ENCODE results near the gene DFFB. TPM values are rescaled to one million over a fixed set of nuclear protein-coding genes. Genes with fewer than 3 reads are reported as not detected.
A peak's percentile ranks its signal among the peaks of the same experiment; 100 is the strongest.

DFFB gene
- total RNA-seq, 4 donors from 2014 or later = 7.4 to 18.3 (median 15.7) TPM; not detected in 1

DNA sequence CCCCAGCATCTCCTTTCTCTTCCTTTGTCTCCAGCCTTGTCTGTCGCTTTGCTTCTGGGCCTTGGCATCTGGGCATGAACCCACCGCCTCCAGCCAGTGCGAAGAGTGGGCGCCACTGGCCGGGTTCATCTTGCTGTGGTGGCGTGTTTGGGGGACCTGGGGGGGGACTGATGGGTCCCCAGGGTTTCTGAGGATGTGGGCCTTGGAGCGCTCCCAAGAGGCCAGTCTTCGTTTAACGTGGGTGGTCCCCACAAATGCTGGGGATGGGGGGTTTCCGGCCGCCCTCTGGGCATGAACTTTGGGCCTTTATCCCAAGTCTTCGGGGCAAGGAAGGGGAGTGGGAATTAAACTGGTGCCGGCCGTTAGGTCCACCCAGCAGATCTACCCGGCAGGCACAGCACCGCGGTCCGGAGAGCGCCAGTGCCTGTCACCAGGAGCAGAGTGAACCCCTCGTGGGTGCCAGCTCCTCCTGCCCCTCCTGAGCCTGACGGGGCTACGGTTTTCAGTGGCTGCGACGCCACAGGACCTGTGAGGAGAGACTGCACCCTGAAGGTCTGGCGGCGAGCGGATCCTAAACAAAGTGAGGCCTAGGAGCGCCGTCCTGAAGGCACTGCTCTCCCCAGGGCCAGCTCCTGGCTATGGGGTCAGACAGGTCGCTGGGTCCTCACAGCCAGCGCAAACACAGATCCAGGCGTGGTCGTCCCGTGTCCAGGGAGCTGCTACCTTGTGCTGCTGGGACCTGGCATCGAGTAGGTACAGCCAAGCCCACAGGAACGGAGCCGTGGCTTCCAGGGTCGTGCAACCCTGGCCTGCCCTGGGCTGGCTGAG, 54.9 kb downstream of the DFFB start:
- Histone ChIP-seq H3K4me1 (peaks cover 0 to 2% (median 0%) of the 10 kb centered on the region in 4 donors), H3K27me3 (no peaks in the 10 kb centered on the region), H3K36me3 (no peaks in the 10 kb centered on the region), H3K4me3 (no peak overlapping the region), H3K27ac (no peak overlapping the region), H3K9me3 (no peaks in the 10 kb centered on the region)
- no peak for TF ChIP-seq POLR2AphosphoS5 (IDR thresholded peaks at IDR 0.05)
- no peak for TF ChIP-seq POLR2A (IDR thresholded peaks at IDR 0.05)
- no peak for TF ChIP-seq EP300 (IDR thresholded peaks at IDR 0.05; ENCODE audit: low read depth)
- TF ChIP-seq, protein P1, sequence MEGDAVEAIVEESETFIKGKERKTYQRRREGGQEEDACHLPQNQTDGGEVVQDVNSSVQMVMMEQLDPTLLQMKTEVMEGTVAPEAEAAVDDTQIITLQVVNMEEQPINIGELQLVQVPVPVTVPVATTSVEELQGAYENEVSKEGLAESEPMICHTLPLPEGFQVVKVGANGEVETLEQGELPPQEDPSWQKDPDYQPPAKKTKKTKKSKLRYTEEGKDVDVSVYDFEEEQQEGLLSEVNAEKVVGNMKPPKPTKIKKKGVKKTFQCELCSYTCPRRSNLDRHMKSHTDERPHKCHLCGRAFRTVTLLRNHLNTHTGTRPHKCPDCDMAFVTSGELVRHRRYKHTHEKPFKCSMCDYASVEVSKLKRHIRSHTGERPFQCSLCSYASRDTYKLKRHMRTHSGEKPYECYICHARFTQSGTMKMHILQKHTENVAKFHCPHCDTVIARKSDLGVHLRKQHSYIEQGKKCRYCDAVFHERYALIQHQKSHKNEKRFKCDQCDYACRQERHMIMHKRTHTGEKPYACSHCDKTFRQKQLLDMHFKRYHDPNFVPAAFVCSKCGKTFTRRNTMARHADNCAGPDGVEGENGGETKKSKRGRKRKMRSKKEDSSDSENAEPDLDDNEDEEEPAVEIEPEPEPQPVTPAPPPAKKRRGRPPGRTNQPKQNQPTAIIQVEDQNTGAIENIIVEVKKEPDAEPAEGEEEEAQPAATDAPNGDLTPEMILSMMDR (IDR thresholded peaks at IDR 0.05) = no peak
- in situ Hi-C loops (cut with MboI; ENCODE audit: low pct_ligation_motif_present in 1 of 4, low pct_unique_long_range_greater_than_20kb in 1 of 4, low sequenced_read_pairs in 3 of 4) (no loop called here), intact Hi-C loops (cut with DNase I; ENCODE audit: low total_unique reads) (no loop called here)
- DNase-seq = peak; percentile 6
- 91% methylated on average over 24 of the region's 38 CpGs; no CpG with 5 or more reads in 1 of the 2 donors for WGBS, 2 donors (ENCODE audit: low coverage in 1 of 2)

DNA sequence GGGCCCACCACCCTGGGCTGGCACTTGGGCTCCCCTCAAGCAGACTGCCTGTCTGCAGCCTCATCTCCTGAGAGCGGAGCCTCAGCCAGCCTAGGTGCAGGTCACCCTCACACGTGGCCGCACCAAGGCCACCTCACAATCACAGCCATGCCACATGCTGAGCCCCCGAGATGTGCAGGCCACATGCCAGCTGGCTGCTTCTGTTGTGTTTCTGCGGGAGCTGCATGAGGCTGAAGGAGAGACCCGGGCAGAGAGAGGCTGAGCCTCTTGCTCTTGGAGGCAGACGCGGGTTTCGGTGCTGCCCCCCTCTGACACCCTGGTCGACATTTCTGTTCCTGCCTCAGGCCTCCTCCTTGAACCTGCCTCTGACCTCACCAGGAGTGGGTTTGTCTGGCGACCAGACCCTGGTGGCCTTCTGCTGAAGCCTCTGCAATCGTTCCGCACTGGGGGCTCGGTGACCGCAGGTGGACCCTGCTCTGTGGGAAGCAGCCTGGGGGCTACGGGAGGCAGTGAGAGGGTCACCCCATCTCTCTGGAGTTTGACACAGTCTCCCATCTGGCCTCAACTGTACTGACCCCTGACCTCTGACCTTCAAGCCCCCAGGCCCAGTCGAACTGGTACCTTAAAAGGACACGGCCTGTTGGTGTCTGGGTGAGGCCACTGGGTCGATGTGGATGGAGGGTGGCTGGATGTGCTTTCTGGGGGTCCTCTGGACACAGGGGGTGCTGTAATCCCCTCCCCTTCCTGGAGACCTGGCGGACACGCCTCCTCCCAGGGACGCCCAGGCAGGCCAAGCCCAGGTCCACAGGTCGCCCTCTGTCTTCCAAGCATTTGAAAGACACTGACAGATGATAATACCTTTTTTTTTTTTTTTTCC, 55.8 kb downstream of the DFFB start:
- TF ChIP-seq POLR2A (IDR thresholded peaks at IDR 0.05) (no peak), EP300 (IDR thresholded peaks at IDR 0.05; ENCODE audit: low read depth) (no peak), POLR2AphosphoS5 (IDR thresholded peaks at IDR 0.05) (no peak)
- TF ChIP-seq, protein P1 (IDR thresholded peaks at IDR 0.05) = no peak
- WGBS, 2 donors (ENCODE audit: low coverage in 1 of 2) = 90% methylated on average over 23 of the region's 23 CpGs; no CpG with 5 or more reads in 1 of the 2 donors
- no peaks in the 10 kb centered on the region for H3K27me3 ChIP-seq
- no peak overlapping the region for H3K27ac ChIP-seq
- H3K4me1 ChIP-seq = peaks cover 0 to 2% (median 0%) of the 10 kb centered on the region in 4 donors
- no peak overlapping the region for H3K4me3 ChIP-seq
- no peaks in the 10 kb centered on the region for H3K36me3 ChIP-seq
- no peaks in the 10 kb centered on the region for H3K9me3 ChIP-seq
- intact Hi-C loops (cut with DNase I; ENCODE audit: low total_unique reads) = no loop called here
- in situ Hi-C loops (cut with MboI; ENCODE audit: low pct_ligation_motif_present in 1 of 4, low pct_unique_long_range_greater_than_20kb in 1 of 4, low sequenced_read_pairs in 3 of 4) = no loop called here
- no peak for DNase-seq

DNA sequence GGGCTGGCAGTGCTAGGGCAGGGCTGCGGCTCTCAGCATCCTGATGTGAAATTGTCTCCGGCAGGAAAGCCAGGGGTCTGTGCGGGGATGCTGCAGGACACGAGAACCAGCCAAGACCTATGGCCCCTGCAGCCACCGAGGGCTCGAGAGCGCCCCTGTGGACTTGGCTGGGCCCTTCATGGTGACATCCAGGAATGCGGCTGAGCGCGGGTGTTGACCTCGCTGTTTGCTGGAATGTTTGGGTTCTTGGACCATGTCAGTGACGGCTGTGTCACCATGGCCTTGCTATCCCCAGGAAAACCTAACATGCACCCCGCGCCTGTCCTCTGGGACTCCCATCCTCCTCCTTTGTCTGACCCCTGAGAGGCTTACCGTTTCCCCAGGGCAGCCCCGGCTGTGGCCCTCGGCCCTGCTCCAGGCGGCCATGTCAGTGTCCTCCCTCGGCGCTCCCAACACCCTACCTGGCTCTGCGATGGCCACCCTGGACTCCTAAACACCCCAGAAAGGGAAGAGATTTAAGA, 57.1 kb downstream of the DFFB start:
- Histone ChIP-seq H3K36me3 (no peaks in the 10 kb centered on the region), H3K27ac (no peak overlapping the region), H3K27me3 (peaks cover 3% of the 10 kb centered on the region), H3K4me1 (peaks cover 0 to 2% (median 0%) of the 10 kb centered on the region in 4 donors), H3K9me3 (no peaks in the 10 kb centered on the region), H3K4me3 (no peak overlapping the region)
- 93% methylated on average over 21 of the region's 21 CpGs; no CpG with 5 or more reads in 1 of the 2 donors for WGBS, 2 donors (ENCODE audit: low coverage in 1 of 2)
- intact Hi-C loops (cut with DNase I; ENCODE audit: low total_unique reads) = no loop called here
- TF ChIP-seq, protein P1 (IDR thresholded peaks at IDR 0.05) = no peak
- TF ChIP-seq POLR2AphosphoS5 (IDR thresholded peaks at IDR 0.05) (no peak), EP300 (IDR thresholded peaks at IDR 0.05; ENCODE audit: low read depth) (no peak), POLR2A (IDR thresholded peaks at IDR 0.05) (no peak)
- in situ Hi-C loops (cut with MboI; ENCODE audit: low pct_ligation_motif_present in 1 of 4, low pct_unique_long_range_greater_than_20kb in 1 of 4, low sequenced_read_pairs in 3 of 4) = no loop called here
- DNase-seq = no peak

DNA sequence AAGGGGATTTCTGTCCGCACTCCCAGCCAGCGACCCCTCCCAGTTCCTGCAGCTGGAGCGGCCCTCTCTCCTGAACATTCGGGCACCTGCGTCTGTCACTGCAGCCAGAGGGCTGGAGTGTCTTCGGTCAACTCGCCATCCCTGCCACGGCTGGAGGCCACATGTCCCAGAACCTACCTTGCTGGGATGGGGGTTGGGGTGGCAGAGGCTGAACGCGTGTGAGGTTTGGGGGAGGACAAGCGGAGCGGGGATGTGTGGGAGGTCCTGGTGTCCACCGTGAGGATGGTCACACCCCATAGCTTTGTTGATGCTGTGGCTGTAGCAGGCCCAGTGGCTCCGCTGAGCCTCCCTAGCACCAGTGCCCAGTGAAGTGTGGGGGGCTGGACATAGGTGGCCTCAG, 57.6 kb downstream of the DFFB start:
- no peak overlapping the region for H3K4me3 ChIP-seq
- H3K27ac ChIP-seq = no peak overlapping the region
- peaks cover 4% of the 10 kb centered on the region for H3K27me3 ChIP-seq
- TF ChIP-seq, protein P1 (IDR thresholded peaks at IDR 0.05) = no peak
- TF ChIP-seq POLR2AphosphoS5 (IDR thresholded peaks at IDR 0.05) = no peak
- peaks cover 0 to 2% (median 0%) of the 10 kb centered on the region in 4 donors for H3K4me1 ChIP-seq
- no peak for DNase-seq
- no peaks in the 10 kb centered on the region for H3K36me3 ChIP-seq
- WGBS, 2 donors (ENCODE audit: low coverage in 1 of 2) = 88% methylated on average over 14 of the region's 14 CpGs; no CpG with 5 or more reads in 1 of the 2 donors
- intact Hi-C loops (cut with DNase I; ENCODE audit: low total_unique reads) (no loop called here), in situ Hi-C loops (cut with MboI; ENCODE audit: low pct_ligation_motif_present in 1 of 4, low pct_unique_long_range_greater_than_20kb in 1 of 4, low sequenced_read_pairs in 3 of 4) (no loop called here)
- H3K9me3 ChIP-seq = no peaks in the 10 kb centered on the region
